Measurements from ENCODE around the gene SEMA7A. TPM values are rescaled to one million over a fixed set of nuclear protein-coding genes. Genes with fewer than 3 reads are reported as not detected.

SEMA7A gene
- total RNA-seq, 6 experiments from 2014 or later = 115 to 196 (median 129) TPM

- H3K27me3 Mint-ChIP-seq (ENCODE audit: insufficient read depth) = peaks cover 2% of the 10 kb centered on the region; the same call in 1 of the 2 replicates
- H3K27ac Mint-ChIP-seq = peak overlapping the region; percentile 73
- peaks cover 13% of the 10 kb centered on the region for H3K36me3 Mint-ChIP-seq (ENCODE audit: low read depth)
- no peak for DNase-seq
- peak overlapping the region; percentile 51; the same call in 1 of the 2 replicates for H3K4me3 Mint-ChIP-seq
- peaks cover 94% of the 10 kb centered on the region for H3K4me1 Mint-ChIP-seq (ENCODE audit: low read depth)
- H3K9me3 Mint-ChIP-seq = no peaks in the 10 kb centered on the region
- no peak for TF ChIP-seq CTCF (IDR thresholded peaks at IDR 0.05)
Observed at GRCh38 chr15:74400915-74401757, 32.6 kb downstream of the SEMA7A start.

- Mint-ChIP-seq H3K27me3 (ENCODE audit: insufficient read depth) (peaks cover 2% of the 10 kb centered on the region; the same call in 1 of the 2 replicates), H3K4me3 (peak overlapping the region; percentile 51; the same call in 1 of the 2 replicates), H3K36me3 (ENCODE audit: low read depth) (peaks cover 6% of the 10 kb centered on the region), H3K27ac (peak overlapping the region; percentile 73), H3K9me3 (no peaks in the 10 kb centered on the region), H3K4me1 (ENCODE audit: low read depth) (peaks cover 94% of the 10 kb centered on the region)
- TF ChIP-seq CTCF (IDR thresholded peaks at IDR 0.05) = no peak
- no peak for DNase-seq
Observed at GRCh38 chr15:74400313-74400860, 33.4 kb downstream of the SEMA7A start.

GRCh38 chr15:74399511-74400312, 34.0 kb downstream of the SEMA7A start:
- H3K27me3 Mint-ChIP-seq (ENCODE audit: insufficient read depth) = peaks cover 4% of the 10 kb centered on the region
- H3K4me3 Mint-ChIP-seq = no peak overlapping the region
- peaks cover 99% of the 10 kb centered on the region for H3K4me1 Mint-ChIP-seq (ENCODE audit: low read depth)
- H3K9me3 Mint-ChIP-seq = no peaks in the 10 kb centered on the region
- TF ChIP-seq CTCF (IDR thresholded peaks at IDR 0.05) = no peak
- DNase-seq = peak; percentile 58
- peak overlapping the region; percentile 73 for H3K27ac Mint-ChIP-seq
- 0 out of 2 replicates have a peak, but pooled peaks cover 4% of the 10 kb centered on the region for H3K36me3 Mint-ChIP-seq (ENCODE audit: low read depth)

GRCh38 chr15:74399100-74399499, 34.7 kb downstream of the SEMA7A start:
- no peak for DNase-seq
- Mint-ChIP-seq H3K27ac (peak overlapping the region; percentile 92), H3K36me3 (ENCODE audit: low read depth) (0 out of 2 replicates have a peak, but pooled peaks cover under 1% of the 10 kb centered on the region), H3K9me3 (no peaks in the 10 kb centered on the region), H3K4me1 (ENCODE audit: low read depth) (peaks cover 100% of the 10 kb centered on the region), H3K4me3 (no peak overlapping the region), H3K27me3 (ENCODE audit: insufficient read depth) (peaks cover 5% of the 10 kb centered on the region)
- no peak for TF ChIP-seq CTCF (IDR thresholded peaks at IDR 0.05)

GRCh38 chr15:74398183-74398582, 35.6 kb downstream of the SEMA7A start:
- H3K27me3 Mint-ChIP-seq (ENCODE audit: insufficient read depth) = peaks cover 5% of the 10 kb centered on the region
- TF ChIP-seq CTCF (IDR thresholded peaks at IDR 0.05) = no peak
- H3K4me1 Mint-ChIP-seq (ENCODE audit: low read depth) = peaks cover 100% of the 10 kb centered on the region
- no peak for DNase-seq
- H3K9me3 Mint-ChIP-seq = no peaks in the 10 kb centered on the region
- no peaks in the 10 kb centered on the region for H3K36me3 Mint-ChIP-seq (ENCODE audit: low read depth)
- H3K27ac Mint-ChIP-seq = peak overlapping the region; percentile 92
- H3K4me3 Mint-ChIP-seq = peak overlapping the region; percentile 26

Data from HFFc6 (cell line).